Choroid plexus epithelial cell (primary cell): Measurements from ENCODE around the gene SEC23IP.
A peak's percentile ranks its signal among the peaks of the same experiment; 100 is the strongest.

ENCODE experiments used
- DNase-seq: peaks from one replicate; pipeline ENCODE4 v3.0.0-alpha.2; 2010; ENCODE audit warnings: low read depth
- H3K4me3 ChIP-seq: 2 replicates; pipeline ENCODE4 v1.5.1; 2011; ENCODE audit warnings: low read depth, mild to moderate bottlenecking, control low read depth, low read length, moderate library complexity
- CTCF ChIP-seq: conservative IDR thresholded peaks from 2 replicates; pipeline ENCODE4 v1.5.1; 2011; ENCODE audit warnings: low read depth, mild to moderate bottlenecking, control low read depth, inconsistent platforms, low read length, moderate library complexity

SEC23IP gene

GRCh38 chr10:119892188-119893065 is at the start of gene SEC23IP:
TSS of gene SEC23IP (plus strand) at chr10:119892730. CDS start at chr10:119892783, 53 bp downstream.
- peak; percentile 98 for DNase-seq
- TF ChIP-seq CTCF, result no peak
- peak within 1 kb of the TSS; percentile 96 for H3K4me3 ChIP-seq

- H3K4me3 ChIP-seq, result no peak overlapping the region
- DNase-seq, result no peak
- TF ChIP-seq CTCF, result no peak
These were observed 46.9 kb upstream of the SEC23IP start for GRCh38 chr10:119845656-119846055.

GRCh38 chr10:119849031-119849789 is 43.3 kb upstream of the SEC23IP start:
- H3K4me3 ChIP-seq, result no peak overlapping the region
- peak; percentile 91 for DNase-seq
- no peak for TF ChIP-seq CTCF

- DNase-seq, result no peak
- H3K4me3 ChIP-seq, result no peak overlapping the region
- TF ChIP-seq CTCF, result no peak
These were observed 42.6 kb upstream of the SEC23IP start for GRCh38 chr10:119849944-119850343.

GRCh38 chr10:119852277-119852676 is 40.3 kb upstream of the SEC23IP start:
- TF ChIP-seq CTCF, result no peak
- H3K4me3 ChIP-seq, result no peak overlapping the region
- no peak for DNase-seq

GRCh38 chr10:119852822-119853221 is 39.7 kb upstream of the SEC23IP start:
- DNase-seq, result no peak
- no peak for TF ChIP-seq CTCF
- H3K4me3 ChIP-seq, result no peak overlapping the region

- DNase-seq, result no peak
These were observed 39.0 kb upstream of the SEC23IP start for GRCh38 chr10:119853574-119853973.

More at GRCh38 chr10:119853574-119853973, 39.0 kb upstream of the SEC23IP start:
- no peak overlapping the region for H3K4me3 ChIP-seq
- no peak for TF ChIP-seq CTCF
